ENCODE measurements around the gene PLCH1. TPM values are rescaled to one million over a fixed set of nuclear protein-coding genes. Genes with fewer than 3 reads are reported as not detected.
"Not testable (repeated sequence)": the region's sequence is repeated elsewhere in the genome, so short reads cannot be mapped to it uniquely, and the experiment has no call there.

The PLCH1 gene
- polyA plus RNA-seq, 2 donors: 0.07 to 0.10 TPM

GRCh38 chr3:155619118-155619915 lies 125.6 kb downstream of the PLCH1 start:
- H3K9me3 ChIP-seq (ENCODE audit: control insufficient read depth in 2 of 2, insufficient read depth in 1 of 2, low read depth in 1 of 2, low read length in 1 of 2): no peaks in the 10 kb centered on the region
- H3K4me1 ChIP-seq (ENCODE audit: control insufficient read depth in 2 of 2, insufficient read depth in 2 of 2, low read length in 1 of 2): no peaks in the 10 kb centered on the region
- no peaks in the 10 kb centered on the region for H3K27me3 ChIP-seq (ENCODE audit: control insufficient read depth in 1 of 2, insufficient read depth in 2 of 2, low read length in 2 of 2)
- H3K4me3 ChIP-seq (ENCODE audit: low read depth in 1 of 2, low read length in 2 of 2): no peak overlapping the region
- no peak overlapping the region for H3K27ac ChIP-seq (ENCODE audit: low read depth in 2 of 2, low read length in 1 of 2)
- no peaks in the 10 kb centered on the region for H3K36me3 ChIP-seq (ENCODE audit: control insufficient read depth in 2 of 2, insufficient read depth in 2 of 2, low read length in 1 of 2)

- H3K4me3 ChIP-seq (ENCODE audit: low read depth in 1 of 2, low read length in 2 of 2): no peak overlapping the region
- no peaks in the 10 kb centered on the region for H3K9me3 ChIP-seq (ENCODE audit: control insufficient read depth in 2 of 2, insufficient read depth in 1 of 2, low read depth in 1 of 2, low read length in 1 of 2)
- no peaks in the 10 kb centered on the region for H3K4me1 ChIP-seq (ENCODE audit: control insufficient read depth in 2 of 2, insufficient read depth in 2 of 2, low read length in 1 of 2)
- H3K36me3 ChIP-seq (ENCODE audit: control insufficient read depth in 2 of 2, insufficient read depth in 2 of 2, low read length in 1 of 2): no peaks in the 10 kb centered on the region
- H3K27ac ChIP-seq (ENCODE audit: low read depth in 2 of 2, low read length in 1 of 2): no peak overlapping the region
- H3K27me3 ChIP-seq (ENCODE audit: control insufficient read depth in 1 of 2, insufficient read depth in 2 of 2, low read length in 2 of 2): no peaks in the 10 kb centered on the region
Observed at GRCh38 chr3:155618543-155618942, 126.3 kb downstream of the PLCH1 start.

GRCh38 chr3:155617346-155617925 lies 127.4 kb downstream of the PLCH1 start:
- Histone ChIP-seq H3K36me3 (ENCODE audit: control insufficient read depth in 2 of 2, insufficient read depth in 2 of 2, low read length in 1 of 2) (no peaks in the 10 kb centered on the region), H3K4me3 (ENCODE audit: low read depth in 1 of 2, low read length in 2 of 2) (no peak overlapping the region), H3K4me1 (ENCODE audit: control insufficient read depth in 2 of 2, insufficient read depth in 2 of 2, low read length in 1 of 2) (no peaks in the 10 kb centered on the region), H3K27ac (ENCODE audit: low read depth in 2 of 2, low read length in 1 of 2) (no peak overlapping the region), H3K9me3 (ENCODE audit: control insufficient read depth in 2 of 2, insufficient read depth in 1 of 2, low read depth in 1 of 2, low read length in 1 of 2) (no peaks in the 10 kb centered on the region), H3K27me3 (ENCODE audit: control insufficient read depth in 1 of 2, insufficient read depth in 2 of 2, low read length in 2 of 2) (no peaks in the 10 kb centered on the region)
- 93 to 99% methylated on average over 1 of the region's 1 CpG for WGBS, 2 donors

DNA sequence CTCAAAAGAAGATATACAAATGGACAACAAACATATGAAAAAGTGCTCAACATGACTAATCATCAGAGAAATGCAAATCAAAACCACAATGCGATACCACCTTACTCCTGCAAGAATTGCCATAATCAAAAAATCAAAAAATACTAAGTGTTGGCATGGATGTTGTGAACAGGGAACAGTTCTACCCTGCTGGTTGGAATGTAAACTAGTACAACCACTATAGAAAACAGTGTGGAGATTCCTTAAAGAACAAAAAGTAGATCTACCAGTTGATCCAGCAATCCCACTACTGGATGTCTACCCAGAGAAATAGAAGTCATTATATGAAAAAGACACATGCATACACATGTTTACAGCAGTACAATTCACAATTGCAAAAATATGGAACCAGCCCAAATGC lies 129.7 kb downstream of the PLCH1 start:
- 94 to 97% methylated on average over 1 of the region's 1 CpG for WGBS, 2 donors

GRCh38 chr3:155614410-155614809 lies 130.5 kb downstream of the PLCH1 start:
- not testable (repeated sequence) for H3K36me3 ChIP-seq (ENCODE audit: control insufficient read depth in 2 of 2, insufficient read depth in 2 of 2, low read length in 1 of 2); H3K4me3 ChIP-seq (ENCODE audit: low read depth in 1 of 2, low read length in 2 of 2); H3K4me1 ChIP-seq (ENCODE audit: control insufficient read depth in 2 of 2, insufficient read depth in 2 of 2, low read length in 1 of 2); H3K9me3 ChIP-seq (ENCODE audit: control insufficient read depth in 2 of 2, insufficient read depth in 1 of 2, low read depth in 1 of 2, low read length in 1 of 2); H3K27ac ChIP-seq (ENCODE audit: low read depth in 2 of 2, low read length in 1 of 2); H3K27me3 ChIP-seq (ENCODE audit: control insufficient read depth in 1 of 2, insufficient read depth in 2 of 2, low read length in 2 of 2)

More for the DNA sequence above, 129.7 kb downstream of the PLCH1 start:
- H3K9me3 ChIP-seq (ENCODE audit: control insufficient read depth in 2 of 2, insufficient read depth in 1 of 2, low read depth in 1 of 2, low read length in 1 of 2); H3K4me3 ChIP-seq (ENCODE audit: low read depth in 1 of 2, low read length in 2 of 2); H3K4me1 ChIP-seq (ENCODE audit: control insufficient read depth in 2 of 2, insufficient read depth in 2 of 2, low read length in 1 of 2); H3K36me3 ChIP-seq (ENCODE audit: control insufficient read depth in 2 of 2, insufficient read depth in 2 of 2, low read length in 1 of 2); H3K27ac ChIP-seq (ENCODE audit: low read depth in 2 of 2, low read length in 1 of 2); H3K27me3 ChIP-seq (ENCODE audit: control insufficient read depth in 1 of 2, insufficient read depth in 2 of 2, low read length in 2 of 2): not testable (repeated sequence)

DNA sequence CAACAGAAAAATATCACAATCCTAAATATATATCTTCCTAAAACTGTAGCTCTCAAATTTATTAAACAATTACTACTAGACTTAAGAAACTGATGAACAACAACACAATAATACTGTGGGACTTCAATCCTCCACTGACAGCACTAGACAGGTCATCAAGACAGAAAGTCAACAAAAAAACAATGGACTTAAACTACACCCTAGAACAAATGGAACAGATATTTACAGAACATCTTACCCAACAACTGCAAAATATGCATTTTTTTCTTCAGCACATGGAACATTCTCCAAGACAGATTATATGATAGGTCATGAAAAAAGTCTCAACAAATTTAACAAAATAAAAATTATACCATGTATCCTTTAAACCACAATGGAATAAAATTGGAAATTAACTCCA lies 133.4 kb downstream of the PLCH1 start:
- Histone ChIP-seq H3K4me3 (ENCODE audit: low read depth in 1 of 2, low read length in 2 of 2) (no peak overlapping the region), H3K27me3 (ENCODE audit: control insufficient read depth in 1 of 2, insufficient read depth in 2 of 2, low read length in 2 of 2) (no peaks in the 10 kb centered on the region), H3K27ac (ENCODE audit: low read depth in 2 of 2, low read length in 1 of 2) (no peak overlapping the region), H3K9me3 (ENCODE audit: control insufficient read depth in 2 of 2, insufficient read depth in 1 of 2, low read depth in 1 of 2, low read length in 1 of 2) (peaks cover 3 to 4% of the 10 kb centered on the region in 2 donors), H3K36me3 (ENCODE audit: control insufficient read depth in 2 of 2, insufficient read depth in 2 of 2, low read length in 1 of 2) (no peaks in the 10 kb centered on the region), H3K4me1 (ENCODE audit: control insufficient read depth in 2 of 2, insufficient read depth in 2 of 2, low read length in 1 of 2) (no peaks in the 10 kb centered on the region)

DNA sequence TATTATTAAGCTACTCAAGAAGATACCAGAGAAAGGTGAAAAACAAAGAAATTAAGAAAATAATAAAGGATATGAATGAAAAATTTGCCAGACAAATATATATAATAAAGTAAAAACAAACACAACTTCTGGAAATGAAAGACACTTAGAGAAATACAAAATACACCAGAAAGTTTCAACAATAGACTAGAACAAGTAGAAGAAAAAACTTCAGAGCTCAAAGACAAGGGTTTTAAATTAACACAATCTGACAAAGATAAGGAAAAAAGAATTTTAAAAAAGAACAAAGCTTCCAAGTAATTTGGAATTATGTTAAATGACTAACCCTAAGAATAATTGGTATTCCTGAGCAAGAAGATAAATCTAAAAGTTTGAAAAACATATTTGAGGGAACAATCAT lies 135.3 kb downstream of the PLCH1 start:
- Histone ChIP-seq H3K27ac (ENCODE audit: low read depth in 2 of 2, low read length in 1 of 2) (no peak overlapping the region), H3K4me1 (ENCODE audit: control insufficient read depth in 2 of 2, insufficient read depth in 2 of 2, low read length in 1 of 2) (no peaks in the 10 kb centered on the region), H3K4me3 (ENCODE audit: low read depth in 1 of 2, low read length in 2 of 2) (no peak overlapping the region), H3K36me3 (ENCODE audit: control insufficient read depth in 2 of 2, insufficient read depth in 2 of 2, low read length in 1 of 2) (no peaks in the 10 kb centered on the region), H3K27me3 (ENCODE audit: control insufficient read depth in 1 of 2, insufficient read depth in 2 of 2, low read length in 2 of 2) (no peaks in the 10 kb centered on the region), H3K9me3 (ENCODE audit: control insufficient read depth in 2 of 2, insufficient read depth in 1 of 2, low read depth in 1 of 2, low read length in 1 of 2) (peaks cover 3 to 4% of the 10 kb centered on the region in 2 donors)

- Histone ChIP-seq H3K27me3 (ENCODE audit: control insufficient read depth in 1 of 2, insufficient read depth in 2 of 2, low read length in 2 of 2) (no peaks in the 10 kb centered on the region), H3K4me3 (ENCODE audit: low read depth in 1 of 2, low read length in 2 of 2) (no peak overlapping the region), H3K27ac (ENCODE audit: low read depth in 2 of 2, low read length in 1 of 2) (no peak overlapping the region)
Observed at GRCh38 chr3:155608228-155608920, 136.5 kb downstream of the PLCH1 start.

GRCh38 chr3:155607761-155608160 lies 137.1 kb downstream of the PLCH1 start:
- Histone ChIP-seq H3K4me3 (ENCODE audit: low read depth in 1 of 2, low read length in 2 of 2) (no peak overlapping the region), H3K27me3 (ENCODE audit: control insufficient read depth in 1 of 2, insufficient read depth in 2 of 2, low read length in 2 of 2) (no peaks in the 10 kb centered on the region), H3K36me3 (ENCODE audit: control insufficient read depth in 2 of 2, insufficient read depth in 2 of 2, low read length in 1 of 2) (no peaks in the 10 kb centered on the region), H3K4me1 (ENCODE audit: control insufficient read depth in 2 of 2, insufficient read depth in 2 of 2, low read length in 1 of 2) (no peaks in the 10 kb centered on the region), H3K9me3 (ENCODE audit: control insufficient read depth in 2 of 2, insufficient read depth in 1 of 2, low read depth in 1 of 2, low read length in 1 of 2) (peaks cover 3 to 4% of the 10 kb centered on the region in 2 donors), H3K27ac (ENCODE audit: low read depth in 2 of 2, low read length in 1 of 2) (no peak overlapping the region)
- WGBS, 2 donors: 58 to 70% methylated on average over 1 of the region's 1 CpG

More at GRCh38 chr3:155608228-155608920, 136.5 kb downstream of the PLCH1 start:
- H3K4me1 ChIP-seq (ENCODE audit: control insufficient read depth in 2 of 2, insufficient read depth in 2 of 2, low read length in 1 of 2): no peaks in the 10 kb centered on the region
- H3K9me3 ChIP-seq (ENCODE audit: control insufficient read depth in 2 of 2, insufficient read depth in 1 of 2, low read depth in 1 of 2, low read length in 1 of 2): peaks cover 3 to 4% of the 10 kb centered on the region in 2 donors
- WGBS, 2 donors: 89 to 90% methylated on average over 10 of the region's 10 CpGs
- no peaks in the 10 kb centered on the region for H3K36me3 ChIP-seq (ENCODE audit: control insufficient read depth in 2 of 2, insufficient read depth in 2 of 2, low read length in 1 of 2)

DNA sequence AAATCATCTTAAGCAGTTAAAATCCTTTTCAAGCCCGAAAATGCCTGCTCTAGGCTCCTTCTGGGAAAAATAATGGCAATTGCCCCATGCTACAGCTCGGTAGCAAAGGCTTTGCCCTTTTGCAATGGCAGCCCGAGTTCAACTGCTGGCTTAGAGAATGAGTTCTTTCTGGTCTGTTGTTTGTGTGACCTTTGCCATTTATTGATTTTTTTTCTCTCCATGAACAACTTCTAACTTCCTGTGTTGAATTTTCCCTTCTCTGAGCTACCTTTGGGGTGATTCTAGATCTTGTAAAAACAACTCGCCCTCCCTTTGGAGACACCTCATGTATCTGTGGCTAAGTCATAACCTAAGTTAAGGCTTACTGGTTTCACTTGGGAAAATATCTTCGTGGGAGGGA lies 139.3 kb downstream of the PLCH1 start:
- H3K9me3 ChIP-seq (ENCODE audit: control insufficient read depth in 2 of 2, insufficient read depth in 1 of 2, low read depth in 1 of 2, low read length in 1 of 2): peaks cover 3 to 4% of the 10 kb centered on the region in 2 donors
- H3K27ac ChIP-seq (ENCODE audit: low read depth in 2 of 2, low read length in 1 of 2): no peak overlapping the region
- no peaks in the 10 kb centered on the region for H3K4me1 ChIP-seq (ENCODE audit: control insufficient read depth in 2 of 2, insufficient read depth in 2 of 2, low read length in 1 of 2)
- no peaks in the 10 kb centered on the region for H3K27me3 ChIP-seq (ENCODE audit: control insufficient read depth in 1 of 2, insufficient read depth in 2 of 2, low read length in 2 of 2)
- 48 to 61% methylated on average over 5 of the region's 5 CpGs for WGBS, 2 donors
- no peak overlapping the region for H3K4me3 ChIP-seq (ENCODE audit: low read depth in 1 of 2, low read length in 2 of 2)
- no peaks in the 10 kb centered on the region for H3K36me3 ChIP-seq (ENCODE audit: control insufficient read depth in 2 of 2, insufficient read depth in 2 of 2, low read length in 1 of 2)
